GM11168 (cell line): ENCODE measurements around the gene SLC12A9.
"Not testable (repeated sequence)": the region's sequence is repeated elsewhere in the genome, so short reads cannot be mapped to it uniquely, and the experiment has no call there.

Experiments used
- in situ Hi-C: fragments of 300-500 bp; cut with MboI; formaldehyde crosslinking; loops from one replicate; pipeline ENCODE4 v1.12.0; 2022; ENCODE audit warnings: low sequenced_read_pairs; ENCODE audit not compliant: unreplicated experiment

SLC12A9 gene

DNA sequence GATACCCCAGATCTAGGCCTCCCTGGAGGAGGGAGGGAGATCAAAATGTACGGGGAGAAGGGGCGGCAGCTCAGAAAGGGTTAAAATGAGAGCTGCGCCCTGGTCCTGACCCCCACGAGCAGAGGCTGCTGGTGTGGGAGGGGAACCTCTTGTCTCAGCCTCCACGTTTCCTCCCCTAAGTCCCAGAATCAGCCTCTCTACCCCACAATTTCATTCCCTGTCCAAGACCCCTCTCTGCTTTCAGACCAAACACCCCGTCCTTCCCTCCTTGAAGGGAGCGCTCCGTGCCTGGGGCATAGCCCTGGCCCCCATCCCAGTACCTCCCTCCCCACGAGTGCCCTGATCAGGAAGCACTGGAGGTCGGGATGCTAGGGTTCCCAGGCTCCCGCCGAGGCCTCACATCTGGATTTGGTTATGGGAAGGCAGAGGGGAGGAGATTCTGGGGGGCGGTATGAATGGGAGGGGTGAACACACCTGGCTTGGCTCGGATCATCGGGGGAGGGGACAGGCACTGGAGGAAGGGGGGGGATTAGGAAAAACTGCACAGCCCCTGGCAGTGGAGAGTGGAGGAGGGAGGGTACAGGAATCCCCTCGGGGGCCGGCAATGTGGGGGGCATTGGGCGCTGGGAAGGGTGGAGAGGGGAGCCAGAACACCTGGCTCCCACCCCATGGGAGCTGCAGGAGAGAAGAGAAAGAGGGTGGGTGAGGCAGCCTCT, 27.9 kb upstream of the SLC12A9 start:
- in situ Hi-C loops: no loop called here

DNA sequence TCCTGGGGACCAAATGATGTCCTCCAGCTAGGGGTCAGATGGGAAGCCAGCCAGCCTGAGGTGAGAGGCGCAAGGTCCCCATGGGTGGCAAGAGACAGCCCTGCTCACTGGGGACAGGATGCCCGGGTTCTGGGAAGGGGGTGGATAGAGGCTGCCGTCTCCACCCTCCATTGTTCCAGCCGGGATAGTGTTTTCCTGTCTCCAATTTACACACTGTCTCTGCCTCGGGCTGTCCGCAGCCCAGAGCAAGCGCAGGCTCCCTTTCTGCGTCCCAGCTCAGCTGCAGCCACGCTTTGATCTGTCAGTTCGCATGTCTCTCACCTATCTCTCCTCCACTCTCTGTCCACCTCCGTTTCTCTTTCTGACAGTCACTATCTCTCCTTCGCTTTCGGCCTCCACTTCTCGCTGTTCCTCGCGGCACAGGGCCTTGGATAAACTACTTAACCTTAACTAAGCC, 27.3 kb upstream of the SLC12A9 start:
- in situ Hi-C loops: no loop called here

DNA sequence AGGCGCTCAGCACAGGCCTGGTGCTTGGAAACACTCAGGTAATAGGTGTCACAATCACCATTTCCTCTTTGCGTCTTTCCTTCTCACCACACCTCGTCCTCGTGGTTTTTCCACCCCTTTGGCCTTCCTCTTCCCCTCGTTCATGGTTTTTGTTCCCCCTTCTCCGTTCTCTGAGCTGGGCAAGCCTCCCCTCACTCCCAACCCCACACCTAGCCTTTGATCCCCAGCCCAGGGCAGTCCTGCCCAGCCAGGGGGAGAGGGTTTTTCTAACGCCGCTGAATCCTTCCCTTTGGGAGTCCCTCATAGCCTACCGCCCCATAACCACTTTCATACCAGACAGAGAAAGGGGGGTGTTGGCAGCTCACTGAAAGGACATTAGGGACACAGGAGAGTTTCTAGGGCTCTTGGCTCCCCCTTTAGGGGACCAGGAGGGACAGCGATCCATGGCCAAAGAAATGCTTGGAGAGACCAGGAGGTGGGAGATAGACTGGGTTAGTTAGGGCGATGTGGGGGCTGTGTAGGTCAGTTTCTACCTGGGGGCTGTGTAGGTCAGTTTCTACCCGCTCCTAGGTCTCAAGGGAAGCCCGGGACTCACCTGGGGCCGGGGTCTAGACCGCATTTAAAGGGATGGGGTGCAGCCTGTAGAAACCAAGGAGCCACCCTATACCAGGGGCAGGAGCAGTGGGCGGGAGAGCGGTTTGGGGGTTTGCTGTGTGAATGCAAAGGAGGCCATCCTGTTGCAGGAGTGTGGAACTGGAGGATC, 26.6 kb upstream of the SLC12A9 start:
- in situ Hi-C loops: no loop called here

DNA sequence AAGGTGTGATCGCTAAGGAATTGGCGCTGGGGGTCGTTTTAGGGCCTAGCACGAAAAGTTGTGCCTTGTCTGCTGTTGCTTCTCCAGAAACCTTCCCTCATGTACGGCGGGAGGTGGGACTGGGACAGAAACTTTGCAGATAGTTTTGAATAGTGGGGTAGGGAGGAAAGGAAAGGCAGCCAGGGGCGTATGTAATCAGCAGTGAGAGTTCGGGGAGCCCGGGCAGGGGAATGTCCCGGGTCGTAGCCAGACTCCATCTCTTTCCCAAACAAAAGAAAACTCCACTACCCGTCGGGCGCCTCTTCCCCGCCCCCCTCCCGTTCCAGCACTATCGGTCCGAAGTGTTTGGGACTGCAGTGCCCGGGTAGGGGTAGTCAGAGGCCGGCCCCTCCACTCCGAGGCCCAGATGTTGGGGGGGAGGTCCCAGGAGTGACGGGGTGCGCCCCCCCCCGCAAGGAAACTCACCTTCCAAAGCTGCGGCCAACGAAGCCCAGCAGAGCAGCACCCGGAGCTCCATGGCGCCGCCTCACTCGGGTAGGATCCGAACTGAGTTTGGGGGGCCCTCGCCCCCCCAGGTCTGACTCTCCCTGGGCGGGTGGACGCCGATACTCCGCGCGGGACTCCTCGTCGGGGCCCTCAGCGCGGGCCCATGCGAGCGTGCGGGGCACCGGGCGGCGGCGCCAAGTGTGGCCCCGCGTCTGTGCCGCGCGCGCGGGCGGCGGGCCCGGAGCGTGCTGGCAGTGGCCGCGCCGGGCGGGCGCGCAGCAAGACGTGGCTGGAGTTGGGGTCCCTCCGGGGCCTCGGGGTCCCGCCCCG, 25.8 kb upstream of the SLC12A9 start:
- in situ Hi-C loops: no loop called here

DNA sequence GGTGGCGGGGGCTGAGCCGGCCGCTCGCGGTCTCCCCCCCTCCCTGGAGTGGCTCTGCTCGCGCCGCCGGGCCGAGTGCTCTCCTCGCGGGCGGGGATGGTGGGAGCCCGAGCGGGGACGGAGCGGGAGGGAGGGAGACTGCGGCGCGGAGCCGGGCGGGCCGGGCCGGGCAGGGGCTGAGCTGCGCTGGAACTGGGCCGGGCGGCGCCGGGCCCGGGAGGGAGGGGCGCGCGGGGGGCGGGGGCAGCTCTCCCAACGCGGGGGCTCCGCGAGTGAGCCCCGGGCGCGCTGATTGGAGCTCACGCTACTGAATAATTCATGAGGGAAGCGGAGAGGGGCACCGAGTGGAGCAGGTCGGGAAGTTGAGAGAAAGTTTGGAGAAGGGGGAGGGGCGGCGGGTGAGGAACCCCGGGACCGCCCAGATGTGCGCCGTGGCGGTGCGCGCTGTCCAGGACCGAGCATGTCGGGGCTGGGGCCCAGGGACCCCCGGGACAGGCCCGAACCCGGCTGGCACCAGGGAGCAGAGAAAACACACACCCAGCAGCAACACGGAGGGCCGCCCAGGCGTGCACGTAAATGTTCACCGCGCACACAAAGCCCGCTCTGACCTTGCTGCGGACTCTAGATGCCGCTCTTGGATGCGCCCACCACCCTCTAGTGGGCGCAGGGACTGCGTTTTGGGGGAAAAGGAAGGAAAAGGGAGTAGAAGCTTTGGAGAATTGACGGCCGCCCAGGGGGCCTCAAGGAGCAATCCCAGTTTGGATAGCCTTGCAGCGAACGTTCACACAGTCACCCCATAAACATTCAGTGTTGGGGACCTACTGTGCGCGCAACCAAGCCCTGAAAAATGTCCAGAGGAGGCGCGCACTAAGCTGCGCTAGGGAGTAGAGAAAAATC, 24.9 kb upstream of the SLC12A9 start, which contains the start of gene EPHB4:
EPHB4 (minus strand) TSS at position 194 of the 897 bp plus-strand sequence. CDS start 493 bp downstream, outside the sequence.
- in situ Hi-C loops: no loop called here

DNA sequence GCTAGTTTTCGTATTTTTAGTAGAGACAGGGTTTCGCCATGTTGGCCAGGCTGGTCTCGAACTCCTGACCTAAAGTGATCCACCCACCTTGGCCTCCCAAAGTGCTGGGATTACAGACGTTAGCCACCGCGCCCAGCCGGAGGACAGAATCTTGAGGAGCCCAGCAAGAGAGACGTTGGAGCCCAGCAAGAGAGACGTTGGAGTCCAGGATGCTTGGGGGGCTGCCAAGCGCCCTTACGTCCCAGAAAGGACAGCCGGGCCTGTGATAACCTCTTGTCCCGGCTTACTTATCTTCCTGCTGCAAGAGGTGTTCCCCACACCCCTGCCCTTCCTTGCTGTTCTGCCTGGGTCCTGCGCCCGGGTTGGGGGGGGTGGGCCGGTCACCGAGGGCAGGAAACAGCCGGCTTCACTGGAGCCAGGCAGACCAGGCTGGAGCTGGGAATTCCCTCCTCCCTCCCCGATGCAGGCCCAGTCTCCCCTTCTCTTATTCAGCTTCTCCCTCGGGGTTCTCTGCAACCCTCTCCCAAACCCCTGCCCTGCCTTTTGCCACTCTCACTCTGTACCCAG, 23.3 kb upstream of the SLC12A9 start:
- in situ Hi-C loops: no loop called here

DNA sequence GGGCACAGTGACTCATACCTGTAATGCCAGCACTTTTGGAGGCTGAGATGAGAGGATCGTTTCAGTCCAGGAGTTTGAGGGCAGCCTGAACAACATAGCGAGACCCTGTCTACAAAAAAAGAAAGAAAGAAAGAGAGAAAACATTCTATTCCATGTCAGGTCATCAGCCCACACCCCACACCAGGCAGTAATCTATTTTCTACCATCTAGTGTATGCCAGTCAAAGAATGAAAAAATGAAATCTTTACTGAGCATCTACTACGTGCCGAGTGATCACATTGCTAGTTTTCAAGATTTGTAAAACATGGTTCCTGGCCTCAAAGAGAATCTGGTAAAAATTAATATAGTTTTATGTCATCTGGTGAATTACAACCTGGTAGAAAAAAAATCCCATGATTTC, 22.1 kb upstream of the SLC12A9 start:
- in situ Hi-C loops: no loop called here

DNA sequence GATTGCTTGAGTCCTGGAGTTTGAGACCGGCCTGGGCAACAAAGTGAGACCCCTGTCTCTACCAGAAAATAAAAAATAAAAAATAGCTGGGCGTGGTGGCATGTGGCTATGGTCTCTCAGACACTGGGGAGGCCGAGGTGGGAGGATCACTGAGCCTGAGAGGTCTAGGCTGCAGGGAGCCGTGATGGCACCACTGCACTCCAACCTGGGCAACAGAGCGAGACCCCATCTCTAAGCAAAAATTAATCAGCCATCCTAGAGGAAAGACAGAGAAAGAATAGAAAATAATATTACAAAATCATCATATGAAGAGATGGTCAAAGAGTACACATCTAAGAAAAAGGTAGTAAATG, 20.3 kb upstream of the SLC12A9 start:
- in situ Hi-C loops: no loop called here

DNA sequence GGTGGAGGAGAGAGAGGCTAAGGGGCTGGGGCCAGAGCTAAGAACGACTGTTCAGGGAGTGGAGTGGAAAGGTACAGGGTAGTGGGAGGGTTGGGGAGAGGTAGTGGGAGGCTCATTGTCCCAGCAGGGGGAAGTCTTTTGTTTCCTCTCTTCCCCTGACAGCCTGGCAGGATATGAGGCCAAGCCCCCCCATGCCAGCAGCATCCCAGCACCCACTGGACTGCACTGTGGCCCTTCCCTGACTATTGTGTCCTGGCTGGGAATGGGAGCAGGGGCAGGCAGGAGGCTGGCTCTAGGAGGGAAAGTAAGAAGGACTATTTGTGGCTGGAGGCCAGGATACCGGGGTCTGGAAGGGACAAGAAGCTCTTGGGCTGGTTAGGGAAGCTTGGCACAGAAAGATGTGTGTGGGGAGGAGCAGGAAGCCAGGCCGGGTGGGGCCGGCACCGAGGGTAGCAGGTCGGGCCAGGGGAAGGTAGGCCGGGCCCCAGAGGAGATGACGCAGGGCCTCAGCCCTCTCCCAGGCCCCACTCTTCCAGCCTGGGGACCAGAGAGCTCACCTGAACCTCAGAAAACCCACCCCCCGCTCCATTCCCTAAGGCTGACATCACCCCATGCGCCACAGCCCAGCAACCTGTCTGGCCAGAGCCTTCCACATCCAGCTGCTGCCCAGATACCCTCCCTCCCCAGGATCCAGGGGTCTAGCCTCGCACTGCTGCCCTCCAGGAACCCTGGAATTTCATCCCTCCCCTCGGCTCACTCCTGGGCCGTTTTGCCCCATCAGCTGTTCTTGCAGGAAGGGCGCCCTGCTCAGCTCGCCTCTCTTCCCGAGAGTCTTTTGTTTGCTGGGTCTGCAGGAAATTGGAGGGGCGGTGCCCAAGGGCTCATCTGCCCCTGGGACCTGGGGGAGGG, 16.4 kb upstream of the SLC12A9 start:
- in situ Hi-C loops: no loop called here

DNA sequence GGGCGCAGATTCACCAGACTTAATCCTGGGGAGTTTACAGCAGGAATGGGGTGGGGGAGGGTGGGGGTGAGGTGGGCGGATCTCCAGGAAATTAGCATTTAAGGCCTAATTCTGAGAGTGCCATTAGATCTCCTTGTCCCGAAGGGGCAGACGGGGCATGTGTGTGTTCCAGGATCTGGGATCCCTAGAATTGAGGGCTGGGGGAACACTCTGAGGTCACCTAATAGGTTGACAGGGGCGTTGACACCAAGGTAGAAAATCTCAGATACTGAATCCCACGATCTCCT, 15.8 kb upstream of the SLC12A9 start:
- in situ Hi-C loops: no loop called here

DNA sequence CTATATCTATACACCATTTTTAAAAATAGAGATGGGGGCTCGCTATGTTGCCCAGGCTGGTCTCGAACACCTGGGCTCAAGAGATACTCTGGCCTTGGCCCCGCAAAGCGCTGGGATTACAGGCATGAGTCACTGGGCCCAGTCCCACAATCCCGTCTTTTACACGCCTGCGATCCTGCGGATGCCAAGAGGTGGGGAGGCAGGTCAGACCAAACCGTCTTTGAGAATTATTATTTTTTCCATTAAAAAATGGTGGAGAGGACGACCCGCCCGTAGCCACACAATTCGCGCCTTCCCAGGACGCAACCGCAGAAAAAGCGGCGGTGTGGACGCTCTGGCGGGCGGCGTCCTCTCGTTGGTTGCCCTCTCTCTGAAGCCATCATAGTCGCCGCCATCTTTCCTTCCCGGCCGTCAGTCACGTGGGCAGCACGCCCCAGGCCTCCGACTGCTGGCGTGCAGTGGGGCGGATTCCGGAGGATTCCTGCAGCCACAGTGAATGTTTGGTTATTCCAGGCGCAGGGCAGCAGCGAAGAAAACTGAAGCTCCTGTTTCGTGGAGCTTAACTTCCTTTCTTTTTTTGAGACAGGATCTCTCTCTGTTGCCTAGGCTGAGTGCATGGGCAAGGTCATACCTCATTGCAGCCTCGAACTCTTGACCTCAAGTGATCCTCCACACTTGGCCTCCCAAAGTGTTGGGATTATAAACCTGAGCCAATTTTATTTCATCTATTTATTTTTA, 15.2 kb upstream of the SLC12A9 start:
- in situ Hi-C loops: no loop called here

DNA sequence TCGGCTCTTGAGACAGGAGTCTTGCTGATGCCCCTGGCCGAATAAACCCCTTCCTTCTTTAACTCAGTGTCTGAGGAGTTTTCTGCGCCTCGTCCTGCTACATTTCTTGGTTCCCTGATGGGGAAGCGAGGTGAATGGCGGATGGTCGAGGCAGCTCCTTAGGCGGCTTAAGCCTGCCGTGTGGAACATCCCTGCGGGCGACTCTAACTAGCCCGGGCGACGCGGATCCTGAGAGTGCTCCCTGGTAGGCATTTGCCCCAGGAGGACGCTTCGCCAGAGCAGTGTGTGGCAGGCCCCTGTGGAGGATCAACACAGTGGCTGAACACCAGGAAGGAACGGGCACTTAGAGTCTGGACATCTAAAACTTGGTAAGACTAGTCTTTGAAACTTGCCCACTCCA, 13.2 kb upstream of the SLC12A9 start:
- in situ Hi-C loops: no loop called here

DNA sequence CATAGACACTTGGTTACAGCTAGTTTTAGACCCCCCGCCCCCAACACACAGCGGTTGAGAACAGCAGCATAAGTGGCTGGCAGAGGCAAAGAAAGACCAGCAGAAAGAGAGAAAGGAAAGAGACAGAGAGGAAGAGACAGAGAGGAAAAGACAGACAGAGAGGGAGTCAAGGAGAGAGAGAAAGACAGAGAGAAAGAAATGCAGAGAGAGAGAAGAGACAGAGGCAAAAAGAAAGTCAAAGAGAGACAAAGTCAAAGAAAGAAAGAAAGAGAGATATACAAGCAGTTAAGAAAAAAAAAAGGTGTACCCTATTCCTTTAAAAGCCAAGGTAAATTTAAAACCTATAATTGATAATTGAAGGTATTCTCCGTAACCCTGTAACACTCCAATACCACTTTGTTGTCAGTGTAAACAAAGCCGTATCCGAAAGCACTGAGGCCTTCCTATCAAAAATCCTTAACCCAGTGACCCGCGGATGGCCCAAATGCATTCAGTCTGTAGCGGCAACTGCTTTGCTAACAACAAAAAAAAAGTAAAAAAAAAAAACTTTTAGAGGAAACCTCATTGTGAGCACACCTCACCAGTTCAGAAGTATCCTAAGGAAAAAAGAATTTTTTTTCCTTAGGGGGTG, 11.9 kb upstream of the SLC12A9 start:
- in situ Hi-C loops: no loop called here

DNA sequence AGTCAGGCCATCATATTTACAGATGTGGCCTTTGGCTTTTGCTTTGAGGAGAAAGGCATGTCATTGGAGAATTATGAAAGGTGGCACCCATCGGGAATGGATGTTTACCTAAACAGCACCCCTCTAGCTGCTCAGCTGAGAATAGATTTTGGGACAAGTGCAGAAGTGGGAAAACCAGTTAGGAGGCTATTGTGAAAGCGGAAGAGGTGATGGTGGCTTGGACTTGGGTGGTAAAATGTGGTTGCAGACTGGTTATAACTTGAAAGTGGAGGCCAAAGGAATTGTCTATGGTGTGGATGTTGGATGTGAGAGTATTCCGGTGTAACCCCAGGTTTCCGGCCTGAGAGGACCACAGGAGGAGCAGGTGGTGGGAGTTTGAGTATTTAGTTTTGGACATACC, 5.2 kb upstream of the SLC12A9 start:
- in situ Hi-C loops: no loop called here

DNA sequence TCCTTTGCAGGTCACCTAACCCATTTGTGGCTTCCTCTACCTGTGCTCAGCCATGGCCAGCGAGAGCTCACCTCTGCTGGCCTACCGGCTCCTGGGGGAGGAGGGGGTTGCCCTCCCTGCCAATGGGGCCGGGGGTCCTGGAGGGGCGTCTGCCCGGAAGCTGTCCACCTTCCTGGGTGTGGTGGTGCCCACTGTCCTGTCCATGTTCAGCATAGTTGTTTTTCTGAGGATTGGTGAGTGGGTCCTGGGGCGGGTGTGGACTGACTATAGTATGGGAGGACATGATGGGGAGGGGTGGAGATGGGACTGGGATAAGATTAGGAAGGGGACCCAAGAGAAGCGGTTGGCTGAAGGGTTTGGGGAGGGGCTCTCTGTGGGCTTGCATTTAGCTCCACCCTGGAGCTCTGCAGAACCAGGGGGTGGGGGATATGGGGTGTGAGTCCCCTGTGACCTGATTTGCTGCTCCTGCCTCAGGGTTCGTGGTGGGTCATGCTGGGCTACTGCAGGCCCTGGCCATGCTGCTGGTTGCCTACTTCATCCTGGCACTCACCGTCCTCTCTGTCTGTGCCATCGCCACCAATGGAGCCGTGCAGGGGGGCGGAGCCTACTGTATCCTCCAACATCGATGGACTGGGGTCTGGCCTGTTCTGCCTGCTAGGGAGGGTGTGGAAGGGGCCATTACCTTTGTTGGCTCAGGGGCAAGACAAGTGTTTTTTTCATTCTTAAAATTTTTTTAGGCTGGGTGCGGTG, 1.8 kb downstream of the SLC12A9 start:
- in situ Hi-C loops: no loop called here

DNA sequence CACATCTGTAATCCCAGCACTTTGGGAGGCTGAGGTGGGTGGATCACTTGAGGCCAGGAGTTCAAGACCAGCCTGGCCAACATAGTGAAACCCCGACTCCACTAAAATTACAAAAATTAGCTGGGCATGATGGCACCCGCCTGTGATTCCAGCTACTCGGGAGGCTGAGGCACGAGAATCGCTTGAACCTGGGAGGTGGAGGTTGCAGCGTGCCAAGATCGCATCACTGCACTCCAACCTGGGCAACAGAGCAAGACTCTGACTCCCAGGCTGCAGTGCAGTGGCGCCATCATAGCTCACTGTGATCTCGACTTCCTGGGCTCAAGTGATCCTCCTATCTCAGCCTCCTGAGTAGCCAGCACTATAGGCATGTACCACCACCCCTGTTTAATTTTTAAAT, 2.4 kb downstream of the SLC12A9 start:
- in situ Hi-C loops: not testable (repeated sequence)

DNA sequence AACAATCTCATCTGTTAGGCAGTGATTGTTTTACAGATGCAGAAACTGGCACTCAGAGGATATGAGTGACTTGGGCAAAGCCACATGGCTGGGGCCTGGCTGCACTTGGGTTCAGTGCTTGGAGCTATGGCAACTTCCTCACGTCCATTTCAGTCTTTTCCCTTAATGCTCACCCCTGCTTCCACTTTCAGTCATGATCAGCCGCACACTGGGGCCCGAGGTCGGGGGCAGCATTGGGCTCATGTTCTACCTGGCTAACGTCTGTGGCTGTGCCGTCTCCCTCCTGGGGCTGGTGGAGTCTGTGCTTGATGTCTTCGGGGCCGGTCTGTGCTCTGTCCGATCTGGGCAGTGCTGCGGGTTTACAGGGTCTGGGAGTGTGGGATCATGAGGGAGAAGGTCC, 3.0 kb downstream of the SLC12A9 start:
- in situ Hi-C loops: no loop called here
